Gastrocnemius medialis (tissue), 4 donors: ENCODE measurements around the gene NCL.
"Not testable (repeated sequence)": the region's sequence is repeated elsewhere in the genome, so short reads cannot be mapped to it uniquely, and the experiment has no call there.

Experiments
- POLR2A ChIP-seq, 2 donors: fragments of 450-650 bp; IDR thresholded peaks; one replicate each; pipeline ENCODE4 v1.6.1; 2017; ENCODE audit warnings: antibody characterized with exemption in 2 of 2, mild to moderate bottlenecking in 2 of 2, moderate library complexity in 2 of 2
- TF ChIP-seq, protein P1 (sequence below), 5 experiments: fragments of 450-650 bp in 3 of 5; fragments of 200-600 bp in 2 of 5; sonication (generic) in 2 of 5; IDR thresholded peaks in 4 of 5; conservative IDR thresholded peaks in 1 of 5; 1 replicate in 4 of 5; 2 replicates in 1 of 5; pipeline ENCODE4 v1.5.1; 2016 to 2019; ENCODE audit warnings: antibody characterized with exemption in 5 of 5, mild to moderate bottlenecking in 3 of 5, moderate library complexity in 3 of 5

DNA sequence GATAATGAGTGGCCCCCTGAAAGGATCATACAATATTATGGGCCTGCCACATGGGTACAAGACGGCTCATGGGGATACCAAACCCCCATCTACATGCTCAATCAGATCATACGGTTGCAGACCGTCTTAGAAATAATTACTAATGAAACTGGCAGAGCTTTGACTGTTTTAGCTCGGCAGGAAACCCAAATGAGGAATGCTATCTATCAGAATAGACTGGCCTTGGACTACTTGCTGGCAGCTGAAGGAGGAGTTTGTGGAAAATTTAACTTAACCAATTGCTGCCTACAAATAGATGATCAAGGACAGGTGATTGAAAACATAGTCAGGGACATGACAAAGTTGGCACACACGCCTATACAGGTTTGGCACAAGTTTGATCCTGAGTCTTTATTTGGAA lies 56.6 kb downstream of the NCL start:
- TF ChIP-seq, protein P1, sequence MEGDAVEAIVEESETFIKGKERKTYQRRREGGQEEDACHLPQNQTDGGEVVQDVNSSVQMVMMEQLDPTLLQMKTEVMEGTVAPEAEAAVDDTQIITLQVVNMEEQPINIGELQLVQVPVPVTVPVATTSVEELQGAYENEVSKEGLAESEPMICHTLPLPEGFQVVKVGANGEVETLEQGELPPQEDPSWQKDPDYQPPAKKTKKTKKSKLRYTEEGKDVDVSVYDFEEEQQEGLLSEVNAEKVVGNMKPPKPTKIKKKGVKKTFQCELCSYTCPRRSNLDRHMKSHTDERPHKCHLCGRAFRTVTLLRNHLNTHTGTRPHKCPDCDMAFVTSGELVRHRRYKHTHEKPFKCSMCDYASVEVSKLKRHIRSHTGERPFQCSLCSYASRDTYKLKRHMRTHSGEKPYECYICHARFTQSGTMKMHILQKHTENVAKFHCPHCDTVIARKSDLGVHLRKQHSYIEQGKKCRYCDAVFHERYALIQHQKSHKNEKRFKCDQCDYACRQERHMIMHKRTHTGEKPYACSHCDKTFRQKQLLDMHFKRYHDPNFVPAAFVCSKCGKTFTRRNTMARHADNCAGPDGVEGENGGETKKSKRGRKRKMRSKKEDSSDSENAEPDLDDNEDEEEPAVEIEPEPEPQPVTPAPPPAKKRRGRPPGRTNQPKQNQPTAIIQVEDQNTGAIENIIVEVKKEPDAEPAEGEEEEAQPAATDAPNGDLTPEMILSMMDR (IDR thresholded peaks at IDR 0.05 in 4 of 5, conservative IDR thresholded peaks at IDR 0.05 in 1 of 5): not testable (repeated sequence)
- TF ChIP-seq POLR2A (IDR thresholded peaks at IDR 0.05): not testable (repeated sequence)
